KOPT-K1 (cell line): Measurements from ENCODE around the gene TUBGCP2.

Source experiments
- H3K27ac ChIP-seq: fragments of 200-600 bp; sonication (generic); 2 replicates; pipeline ENCODE4 v1.5.1; 2016; ENCODE audit warnings: antibody characterized with exemption, mild to moderate bottlenecking, low read depth, low read length; ENCODE audit not compliant: poor library complexity, severe bottlenecking
- H3K36me3 ChIP-seq: fragments of 200-600 bp; sonication (generic); 2 replicates; pipeline ENCODE4 v1.5.1; 2017; ENCODE audit warnings: antibody characterized with exemption, mild to moderate bottlenecking, low read length, moderate library complexity; ENCODE audit not compliant: insufficient read depth
- H3K9me3 ChIP-seq: fragments of 200-600 bp; sonication (generic); 2 replicates; pipeline ENCODE4 v1.5.1; 2017; ENCODE audit warnings: antibody characterized with exemption, low read length, mild to moderate bottlenecking; ENCODE audit not compliant: insufficient read depth, poor library complexity, severe bottlenecking

The TUBGCP2 gene

GRCh38 chr10:133306941-133307379, 1.7 kb downstream of the TUBGCP2 start:
- H3K36me3 ChIP-seq = peaks cover 35% of the 10 kb centered on the region
- no peaks in the 10 kb centered on the region for H3K9me3 ChIP-seq
- H3K27ac ChIP-seq = no peak overlapping the region

GRCh38 chr10:133306097-133306476, 2.6 kb downstream of the TUBGCP2 start:
- H3K36me3 ChIP-seq = peaks cover 31% of the 10 kb centered on the region
- no peaks in the 10 kb centered on the region for H3K9me3 ChIP-seq
- H3K27ac ChIP-seq = no peak overlapping the region

- Histone ChIP-seq H3K36me3 (peaks cover 45% of the 10 kb centered on the region), H3K9me3 (no peaks in the 10 kb centered on the region), H3K27ac (no peak overlapping the region)
Observed at GRCh38 chr10:133303206-133303605, 5.5 kb downstream of the TUBGCP2 start.

GRCh38 chr10:133302230-133302629, 6.4 kb downstream of the TUBGCP2 start:
- no peaks in the 10 kb centered on the region for H3K9me3 ChIP-seq
- peaks cover 55% of the 10 kb centered on the region for H3K36me3 ChIP-seq
- H3K27ac ChIP-seq = no peak overlapping the region

GRCh38 chr10:133299738-133300137, 8.9 kb downstream of the TUBGCP2 start:
- no peaks in the 10 kb centered on the region for H3K9me3 ChIP-seq
- no peak overlapping the region for H3K27ac ChIP-seq
- H3K36me3 ChIP-seq = peaks cover 80% of the 10 kb centered on the region

GRCh38 chr10:133299224-133299623, 9.4 kb downstream of the TUBGCP2 start:
- Histone ChIP-seq H3K9me3 (no peaks in the 10 kb centered on the region), H3K36me3 (peaks cover 85% of the 10 kb centered on the region), H3K27ac (no peak overlapping the region)

GRCh38 chr10:133298466-133298865, 10.2 kb downstream of the TUBGCP2 start:
- Histone ChIP-seq H3K9me3 (no peaks in the 10 kb centered on the region), H3K27ac (no peak overlapping the region), H3K36me3 (peaks cover 93% of the 10 kb centered on the region)

GRCh38 chr10:133297504-133297903, 11.2 kb downstream of the TUBGCP2 start:
- no peaks in the 10 kb centered on the region for H3K9me3 ChIP-seq
- H3K27ac ChIP-seq = no peak overlapping the region
- peaks cover 96% of the 10 kb centered on the region for H3K36me3 ChIP-seq

GRCh38 chr10:133295426-133296320, 13.0 kb downstream of the TUBGCP2 start:
- H3K9me3 ChIP-seq = no peaks in the 10 kb centered on the region
- peaks cover 90% of the 10 kb centered on the region for H3K36me3 ChIP-seq
- H3K27ac ChIP-seq = no peak overlapping the region

- H3K27ac ChIP-seq = no peak overlapping the region
- peaks cover 86% of the 10 kb centered on the region for H3K36me3 ChIP-seq
- no peaks in the 10 kb centered on the region for H3K9me3 ChIP-seq
Observed at GRCh38 chr10:133294189-133294588, 14.5 kb downstream of the TUBGCP2 start.

GRCh38 chr10:133293810-133294119, 14.9 kb downstream of the TUBGCP2 start:
- Histone ChIP-seq H3K36me3 (peaks cover 86% of the 10 kb centered on the region), H3K27ac (no peak overlapping the region), H3K9me3 (no peaks in the 10 kb centered on the region)

- no peak overlapping the region for H3K27ac ChIP-seq
Observed at GRCh38 chr10:133292919-133293809, 15.5 kb downstream of the TUBGCP2 start.

GRCh38 chr10:133289761-133290160, 18.9 kb downstream of the TUBGCP2 start:
- Histone ChIP-seq H3K36me3 (peaks cover 84% of the 10 kb centered on the region), H3K9me3 (no peaks in the 10 kb centered on the region), H3K27ac (no peak overlapping the region)

More at GRCh38 chr10:133292919-133293809, 15.5 kb downstream of the TUBGCP2 start:
- Histone ChIP-seq H3K9me3 (no peaks in the 10 kb centered on the region), H3K36me3 (peaks cover 86% of the 10 kb centered on the region)

- Histone ChIP-seq H3K9me3 (no peaks in the 10 kb centered on the region), H3K36me3 (peaks cover 84% of the 10 kb centered on the region), H3K27ac (no peak overlapping the region)
Observed at GRCh38 chr10:133287832-133288500, 20.7 kb downstream of the TUBGCP2 start.

GRCh38 chr10:133286366-133286765, 22.3 kb downstream of the TUBGCP2 start:
- Histone ChIP-seq H3K36me3 (peaks cover 91% of the 10 kb centered on the region), H3K9me3 (no peaks in the 10 kb centered on the region), H3K27ac (no peak overlapping the region)
